GM12873 (cell line): ENCODE data around the gene FKBP5.

Source experiments
- CTCF ChIP-seq: IDR thresholded peaks from 2 replicates; pipeline ENCODE4 v1.5.1; 2012; ENCODE audit warnings: low read depth, mild to moderate bottlenecking, moderate library complexity, low read length, control low read depth; ENCODE audit not compliant: insufficient read depth; ENCODE audit errors: missing control alignments

FKBP5 gene

GRCh38 chr6:35688605-35689322, at the start of gene FKBP5:
Gene FKBP5, minus strand, starts transcription at chr6:35688915. Its CDS starts 46,091 bp downstream, at chr6:35642824.
- TF ChIP-seq CTCF, result no peak

GRCh38 chr6:35737413-35738211, 48.9 kb upstream of the FKBP5 start:
- peak; percentile 79 for TF ChIP-seq CTCF

- no peak for TF ChIP-seq CTCF
Measured at GRCh38 chr6:35736982-35737412, 48.3 kb upstream of the FKBP5 start, which contains the start of gene ARMC12. Gene ARMC12, plus strand, starts transcription at chr6:35737032. Its CDS starts 77 bp downstream, at chr6:35737109.

GRCh38 chr6:35736253-35736894, 47.7 kb upstream of the FKBP5 start:
- TF ChIP-seq CTCF, result peak; percentile 95

GRCh38 chr6:35735452-35735851, 46.7 kb upstream of the FKBP5 start:
- no peak for TF ChIP-seq CTCF

- no peak for TF ChIP-seq CTCF
Measured at GRCh38 chr6:35733633-35734032, 44.9 kb upstream of the FKBP5 start.

GRCh38 chr6:35731736-35732532, 43.2 kb upstream of the FKBP5 start:
- peak; percentile 18 for TF ChIP-seq CTCF
